GM19328 (cell line): Measurements from ENCODE around the gene MAB21L1.

ENCODE experiments used
- ATAC-seq: cut with Tn5 transposase; IDR thresholded peaks from one replicate; pipeline ENCODE4 v1.9.1; 2021; ENCODE audit warnings: mild to moderate bottlenecking, moderate library complexity; ENCODE audit not compliant: unreplicated experiment

The MAB21L1 gene

DNA sequence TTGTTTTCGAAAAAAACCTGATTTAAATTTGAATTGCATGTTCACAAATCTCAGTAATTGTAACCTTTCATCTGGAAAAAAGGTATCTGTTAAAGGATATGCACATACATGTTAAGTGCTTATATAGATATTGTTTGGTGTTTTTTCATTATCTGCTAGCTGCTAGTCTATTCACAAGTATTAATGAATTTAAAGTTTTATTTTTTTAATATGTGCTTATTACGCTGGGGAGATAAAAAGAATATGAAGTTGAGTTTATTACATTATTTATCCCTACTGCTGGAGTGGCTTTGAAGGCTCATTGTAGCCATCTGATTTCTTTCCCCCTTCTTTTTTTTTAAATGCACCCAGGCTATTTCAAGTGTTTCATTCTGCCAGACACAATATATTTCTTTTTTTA lies 3.9 kb upstream of the MAB21L1 start:
- no peak for ATAC-seq

DNA sequence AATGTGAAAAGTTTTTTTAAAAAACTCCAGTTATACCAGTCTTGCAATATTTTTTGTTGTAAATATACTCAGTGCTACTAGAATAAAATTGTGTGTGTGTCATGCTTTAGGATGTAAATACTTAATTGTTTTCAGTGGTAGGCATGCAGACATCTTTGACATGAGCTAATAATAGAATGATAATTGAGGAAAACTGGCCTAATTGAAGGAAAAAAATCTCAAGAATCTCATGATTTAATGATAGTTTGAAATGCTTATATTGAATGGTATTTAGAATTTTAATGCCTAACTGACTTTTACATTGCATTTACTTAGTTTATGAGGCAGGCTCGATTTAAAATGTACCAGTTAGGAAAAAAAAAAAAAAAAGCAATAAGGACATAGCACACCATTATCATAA lies 3.2 kb upstream of the MAB21L1 start:
- ATAC-seq = no peak

- no peak for ATAC-seq
Measured at GRCh38 chr13:35479038-35479492, 2.6 kb upstream of the MAB21L1 start.

GRCh38 chr13:35478271-35479037 lies 2.0 kb upstream of the MAB21L1 start:
- ATAC-seq = no peak

- ATAC-seq = no peak
Measured at GRCh38 chr13:35477386-35477946, 977 bp upstream of the MAB21L1 start.

GRCh38 chr13:35475212-35475959 lies 1.1 kb downstream of the MAB21L1 start:
- ATAC-seq = no peak

DNA sequence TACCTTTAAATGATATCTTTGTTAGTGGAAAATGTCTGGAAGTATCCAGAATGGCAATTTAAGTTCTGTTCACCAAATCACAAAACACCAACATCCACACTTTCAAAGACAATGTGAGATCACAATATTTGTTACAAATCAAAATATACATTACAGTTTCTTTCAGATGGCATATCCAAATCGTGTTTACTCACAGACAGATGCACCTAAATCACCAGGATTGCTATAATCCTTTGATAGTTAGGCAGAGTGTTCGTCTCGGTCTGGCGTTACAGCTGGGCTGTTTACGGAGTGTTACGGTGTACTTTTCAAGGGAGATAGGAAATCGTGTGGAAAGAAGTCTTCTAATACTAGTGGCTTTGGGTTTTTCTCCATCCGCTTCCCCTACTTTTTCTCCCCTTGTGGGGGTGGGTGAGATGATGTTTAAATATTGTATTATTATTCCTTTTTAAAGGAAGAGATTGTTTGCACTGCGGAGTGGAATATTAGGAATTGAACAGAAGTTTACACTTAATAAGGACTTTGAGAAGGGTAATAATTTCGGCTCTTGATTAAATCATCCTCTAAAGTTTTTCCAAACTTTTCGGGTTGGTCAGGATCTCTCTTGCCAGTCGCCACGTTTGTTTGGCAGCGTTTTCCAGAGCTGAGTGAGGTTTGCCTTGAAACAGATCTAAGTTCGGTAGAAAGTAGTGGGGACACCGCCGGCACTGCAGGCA lies 1.8 kb downstream of the MAB21L1 start:
- ATAC-seq = no peak

- ATAC-seq = no peak
Measured at GRCh38 chr13:35473802-35474201, 2.7 kb downstream of the MAB21L1 start.

DNA sequence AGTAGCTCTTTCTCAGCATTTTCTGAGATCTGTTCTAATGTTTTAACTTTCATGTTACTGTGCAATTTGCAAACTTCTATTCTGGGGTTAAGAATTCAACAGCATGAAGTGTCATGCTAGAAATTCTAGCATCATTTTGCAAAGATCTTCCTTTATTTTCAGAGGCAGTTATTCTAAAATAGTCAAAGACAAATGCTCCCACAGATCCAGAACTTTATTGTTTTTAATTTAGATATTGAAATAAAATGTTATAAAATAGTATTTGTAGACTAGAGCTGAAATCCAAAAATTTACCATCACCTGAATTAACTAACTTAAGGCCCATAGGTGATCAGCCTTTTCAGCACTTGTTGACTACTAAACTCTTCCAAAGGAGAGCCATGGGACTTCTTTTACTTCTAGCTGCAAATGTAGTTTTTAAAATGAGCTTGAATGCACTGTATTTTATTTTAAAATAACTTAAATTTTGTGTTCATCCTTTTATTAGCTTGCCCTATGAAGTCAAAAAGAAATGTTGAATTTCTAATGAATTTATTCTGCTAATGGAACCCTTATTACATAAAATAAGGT lies 3.2 kb downstream of the MAB21L1 start:
- no peak for ATAC-seq

DNA sequence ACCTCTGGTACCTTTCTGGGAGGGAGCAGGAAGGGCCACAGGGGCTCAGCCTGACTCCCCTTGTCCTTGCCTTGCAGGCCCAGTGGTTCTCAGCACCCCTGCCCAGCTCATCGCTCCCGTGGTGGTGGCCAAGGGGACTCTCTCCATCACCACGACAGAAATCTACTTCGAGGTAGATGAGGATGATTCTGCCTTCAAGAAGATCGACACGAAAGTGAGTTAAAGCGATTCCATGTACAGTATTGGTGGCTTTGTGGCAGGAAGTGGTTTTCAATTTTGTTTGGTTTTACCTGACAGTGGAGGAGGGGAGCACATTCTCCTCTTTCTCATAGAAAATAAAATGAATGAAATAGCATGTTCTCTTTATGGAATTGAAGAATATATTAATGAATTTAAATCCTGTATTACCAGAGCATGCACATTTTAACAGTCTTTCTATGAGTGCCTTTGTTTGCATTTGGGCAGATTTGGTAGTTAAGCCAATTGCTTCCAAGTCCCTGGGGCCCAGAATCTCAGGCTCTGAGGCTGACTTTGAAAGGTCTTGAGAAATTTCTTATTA lies 4.1 kb downstream of the MAB21L1 start:
- no peak for ATAC-seq

DNA sequence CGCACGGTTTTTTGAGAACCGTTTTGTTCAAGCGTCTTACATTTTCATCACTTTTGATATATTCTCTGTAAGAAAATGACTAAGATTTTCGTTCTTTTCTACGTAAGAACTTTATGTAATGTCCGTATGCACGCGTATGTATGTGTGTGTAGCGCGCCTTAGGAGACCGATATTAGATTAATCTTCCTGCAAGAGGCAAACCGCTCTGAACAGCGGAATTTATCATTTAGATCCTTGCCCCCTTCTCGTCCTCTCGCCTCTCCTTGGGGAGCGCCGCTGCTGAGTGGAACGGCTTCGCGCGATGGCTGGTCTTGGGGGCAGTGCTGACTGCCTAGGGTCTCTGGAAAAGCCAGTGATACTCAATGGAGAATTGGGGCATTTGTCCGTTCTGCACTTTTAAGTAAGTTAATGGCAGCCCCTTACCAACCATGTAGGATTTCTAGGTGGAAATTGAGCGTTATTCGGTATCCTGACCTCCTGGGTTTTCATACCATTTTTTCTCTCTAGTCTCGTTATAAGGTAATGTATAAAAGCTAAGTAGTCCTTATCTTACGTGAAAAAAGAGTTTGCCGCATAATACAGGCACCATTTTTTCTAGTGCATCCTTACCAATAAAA lies 4.7 kb downstream of the MAB21L1 start:
- ATAC-seq = no peak

DNA sequence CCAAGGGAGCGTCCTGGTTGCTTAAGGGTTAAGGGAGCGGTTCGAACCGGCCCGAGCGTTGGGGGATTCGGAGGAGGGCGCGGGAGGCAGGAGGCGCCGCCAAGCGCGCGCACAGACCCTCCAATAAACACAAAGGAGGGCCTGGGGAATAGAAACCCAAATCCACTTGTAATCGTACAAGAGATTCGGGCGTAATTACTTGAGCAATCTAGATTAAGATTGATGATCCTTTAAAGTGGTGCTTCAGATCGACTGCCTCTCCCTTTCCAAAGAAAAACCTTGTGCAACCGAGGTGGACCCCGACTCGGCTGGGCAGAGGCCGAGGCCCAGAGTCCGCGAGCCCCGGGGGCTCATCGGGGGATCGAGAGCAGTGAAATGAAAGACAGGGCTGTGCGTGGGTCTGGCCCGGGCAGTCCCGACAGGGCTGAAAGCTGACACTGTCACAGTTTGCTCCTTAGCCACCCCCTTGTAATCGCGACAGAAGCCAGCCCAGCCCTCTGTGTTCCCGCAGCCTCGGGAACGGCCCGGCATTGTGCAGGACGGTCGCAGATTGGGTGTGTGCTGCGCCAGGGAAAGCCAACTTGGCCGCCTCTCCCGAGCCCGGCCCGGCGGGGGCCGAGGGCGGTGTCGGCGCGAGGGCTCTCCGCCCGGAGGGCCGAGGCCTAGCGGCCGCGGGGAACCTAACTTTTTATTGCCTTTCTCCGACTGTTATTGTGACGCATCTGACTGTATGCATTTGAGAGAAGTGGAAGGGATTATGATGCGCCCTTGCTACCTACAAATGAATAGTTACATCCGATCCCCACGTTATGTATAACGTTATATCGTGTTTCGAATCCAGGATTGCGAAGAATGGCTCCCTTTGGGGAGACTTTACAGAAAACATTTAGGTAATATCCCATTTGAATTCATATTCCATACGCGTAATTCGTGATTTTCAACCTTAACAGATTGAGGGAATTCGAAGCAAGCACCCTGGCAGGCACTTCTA lies 5.5 kb downstream of the MAB21L1 start:
- no peak for ATAC-seq

DNA sequence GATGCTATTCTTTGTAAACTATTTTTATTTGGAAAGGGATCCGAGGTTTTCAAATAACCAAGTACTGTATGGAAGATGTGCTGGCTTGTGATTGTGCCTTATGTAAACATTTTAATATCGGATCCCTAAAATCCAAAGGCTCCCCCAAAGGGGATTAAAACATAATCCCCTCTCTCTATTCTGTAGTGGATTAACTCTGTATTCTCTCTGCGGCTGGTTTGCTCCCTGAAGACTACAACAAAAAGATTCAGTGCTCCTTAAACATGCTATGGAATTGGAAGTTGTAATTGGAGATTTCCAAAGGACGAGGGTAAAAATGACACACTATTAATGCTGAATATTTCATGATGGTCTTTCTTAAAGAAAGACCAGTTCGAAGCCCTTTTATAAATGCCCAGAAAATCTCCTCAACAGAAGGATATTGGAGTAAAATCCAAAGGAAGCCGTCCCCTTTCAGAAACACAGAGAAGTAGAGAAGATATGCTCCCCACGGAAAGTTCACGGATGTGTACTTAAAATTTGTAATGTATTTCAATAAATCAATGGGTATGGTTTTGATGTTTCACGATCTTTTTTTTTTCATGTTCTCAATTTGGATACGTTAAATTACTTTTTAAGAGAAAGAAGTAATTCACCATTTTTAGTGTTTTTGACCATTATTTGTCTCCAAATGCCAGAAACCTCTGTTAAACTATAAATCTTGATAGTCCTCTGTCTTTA lies 6.5 kb downstream of the MAB21L1 start:
- no peak for ATAC-seq

- ATAC-seq = no peak
Measured at GRCh38 chr13:35468195-35468594, 8.3 kb downstream of the MAB21L1 start.

GRCh38 chr13:35465371-35465770 lies 11.1 kb downstream of the MAB21L1 start:
- no peak for ATAC-seq

DNA sequence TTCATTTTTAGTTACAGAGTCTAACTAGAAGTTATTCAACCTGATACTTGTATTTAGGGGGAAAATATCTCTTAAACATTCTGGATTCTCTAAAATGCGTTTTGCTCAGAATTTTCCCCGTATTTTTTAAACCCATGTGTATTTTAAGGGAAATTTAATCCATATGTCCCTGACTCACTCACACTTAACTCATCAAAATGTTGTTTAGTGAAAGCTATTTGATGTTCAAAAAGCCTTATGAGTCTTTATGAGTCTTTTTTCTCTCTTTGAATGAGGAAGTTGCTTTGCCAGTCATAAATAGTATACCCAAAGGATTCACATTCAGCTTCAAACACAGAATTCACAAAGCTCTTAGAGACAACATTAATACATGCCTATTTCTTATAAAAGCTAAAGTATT lies 16.4 kb downstream of the MAB21L1 start:
- no peak for ATAC-seq

DNA sequence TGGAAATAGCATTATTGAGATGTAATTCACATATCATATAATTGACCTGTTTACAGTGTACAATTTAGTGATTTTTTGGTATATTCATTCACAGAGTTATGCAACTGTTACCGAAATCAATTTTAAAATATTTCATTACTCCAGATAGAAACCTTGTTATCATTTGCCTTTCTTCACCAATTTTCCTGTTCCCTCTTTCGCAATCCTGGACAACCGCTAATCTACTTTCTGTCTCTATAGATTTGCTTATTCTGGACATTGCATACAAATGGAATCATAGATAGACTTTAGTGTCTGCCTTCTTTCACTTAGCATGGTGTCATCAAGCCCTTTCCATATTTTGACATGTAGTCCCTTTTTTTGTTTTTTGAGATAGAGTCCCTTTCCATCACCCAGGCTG lies 19.2 kb downstream of the MAB21L1 start:
- ATAC-seq = no peak

GRCh38 chr13:35455022-35455421 lies 21.5 kb downstream of the MAB21L1 start:
- no peak for ATAC-seq
